Amygdala (tissue), 56 donors: ENCODE measurements around the gene PATZ1.
"Not testable (repeated sequence)": the region's sequence is repeated elsewhere in the genome, so short reads cannot be mapped to it uniquely, and the experiment has no call there.

Experiments
- DNase-seq, 56 donors: peaks; one replicate each; lab custom pipeline; 2025; lab: John Stamatoyannopoulos, UW

The PATZ1 gene

GRCh38 chr22:31321421-31321820 lies 24.7 kb downstream of the PATZ1 start:
- DNase-seq, result peak in 15 of 56 donors; percentile 12 to 48 (median 24)

DNA sequence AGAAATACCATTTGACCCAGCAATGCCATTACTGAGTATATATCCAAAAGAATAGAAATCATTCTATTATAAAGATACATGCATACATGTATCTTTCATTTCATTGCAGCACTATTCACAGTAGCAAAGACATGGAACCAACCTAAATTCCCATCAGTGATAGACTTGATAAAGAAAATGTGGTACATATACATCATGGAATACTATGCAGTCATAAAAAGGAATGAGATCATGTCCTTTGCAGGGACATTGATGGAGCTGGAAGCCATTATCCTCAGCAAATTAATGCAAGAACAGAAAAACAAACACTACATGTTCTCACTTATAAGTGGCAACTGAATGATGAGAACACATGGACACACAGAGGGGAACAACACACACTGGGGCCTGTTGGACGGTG lies 31.9 kb downstream of the PATZ1 start:
- not testable (repeated sequence) for DNase-seq

DNA sequence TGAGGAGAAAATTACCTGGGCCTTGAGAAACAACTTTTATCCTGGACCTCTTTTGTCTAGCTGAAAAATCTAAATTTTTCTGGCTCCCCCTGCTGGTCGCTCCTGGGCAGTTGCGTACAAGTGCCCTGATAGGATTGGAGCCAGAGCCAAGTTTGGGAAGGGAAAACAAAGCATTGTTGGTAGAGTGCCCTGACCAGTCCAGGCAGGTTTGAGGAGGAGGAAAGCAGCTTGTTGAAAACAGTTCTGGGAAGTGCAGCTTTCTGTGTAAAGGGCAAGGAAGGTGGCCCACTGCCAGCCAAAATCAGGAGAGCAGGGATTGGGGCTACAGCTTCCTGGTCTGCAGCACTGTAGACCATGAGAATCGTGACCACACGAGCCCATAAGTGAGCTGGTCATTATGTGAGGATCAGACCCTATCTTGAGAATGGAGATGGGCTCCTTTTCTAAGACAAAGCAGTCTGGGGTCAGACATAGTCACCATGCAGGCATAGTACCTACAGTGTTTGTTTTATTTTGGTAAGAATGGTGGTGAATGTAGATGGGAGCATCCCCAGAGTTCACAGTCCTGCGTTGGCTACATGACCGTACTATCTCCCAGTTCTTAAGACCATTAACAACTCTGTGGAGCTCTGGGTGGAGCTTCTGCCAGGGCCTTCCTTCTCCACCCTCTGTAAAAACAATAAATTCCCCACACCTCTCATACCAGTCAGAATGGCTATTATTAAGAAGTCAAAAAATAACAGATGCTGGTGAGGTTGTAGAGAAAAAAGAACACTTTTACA lies 32.6 kb downstream of the PATZ1 start:
- DNase-seq, result peak in 42 of 56 donors; percentile 8 to 84 (median 46)

DNA sequence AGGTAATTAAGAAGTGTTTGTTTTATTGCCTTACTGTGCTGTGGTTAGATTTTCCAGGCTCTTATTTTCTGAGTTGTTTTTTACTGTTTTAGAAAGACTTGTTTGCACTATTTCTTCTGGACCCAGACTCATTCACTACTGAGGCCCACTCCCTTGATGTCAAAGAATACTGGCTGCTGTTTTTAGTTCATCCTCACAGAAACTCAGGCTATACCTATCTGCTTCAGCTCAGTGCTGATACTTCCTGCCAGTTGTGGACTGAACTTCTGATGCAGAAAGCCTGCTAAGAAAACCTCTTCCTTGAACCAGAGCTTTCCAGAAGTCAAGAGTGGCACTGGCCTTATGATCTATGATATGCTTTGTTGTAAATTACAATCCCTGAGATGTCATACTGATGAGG lies 38.0 kb downstream of the PATZ1 start:
- DNase-seq, result no peak

- no peak for DNase-seq
These were observed 41.0 kb downstream of the PATZ1 start for GRCh38 chr22:31305194-31305593.

DNA sequence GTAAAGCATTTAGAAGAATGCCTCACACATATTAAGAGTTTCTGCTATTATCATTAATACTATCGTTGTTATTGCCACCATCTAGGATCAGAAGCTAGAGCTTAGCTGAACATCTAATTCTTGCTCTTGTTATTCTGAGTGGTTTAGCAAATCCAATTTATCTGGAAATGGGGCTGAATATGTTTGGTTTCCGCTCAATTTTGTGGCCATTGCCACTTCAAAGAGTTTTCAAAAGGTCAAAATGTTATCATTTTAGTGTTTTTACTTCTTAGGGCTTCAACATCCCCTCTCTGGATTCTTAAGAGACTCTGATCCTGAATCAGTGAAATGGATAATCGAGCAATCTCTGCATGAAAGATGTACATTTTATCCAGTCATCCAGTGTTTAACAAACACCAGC lies 43.6 kb downstream of the PATZ1 start:
- no peak for DNase-seq

- no peak for DNase-seq
These were observed 44.1 kb downstream of the PATZ1 start for GRCh38 chr22:31302006-31302405.

DNA sequence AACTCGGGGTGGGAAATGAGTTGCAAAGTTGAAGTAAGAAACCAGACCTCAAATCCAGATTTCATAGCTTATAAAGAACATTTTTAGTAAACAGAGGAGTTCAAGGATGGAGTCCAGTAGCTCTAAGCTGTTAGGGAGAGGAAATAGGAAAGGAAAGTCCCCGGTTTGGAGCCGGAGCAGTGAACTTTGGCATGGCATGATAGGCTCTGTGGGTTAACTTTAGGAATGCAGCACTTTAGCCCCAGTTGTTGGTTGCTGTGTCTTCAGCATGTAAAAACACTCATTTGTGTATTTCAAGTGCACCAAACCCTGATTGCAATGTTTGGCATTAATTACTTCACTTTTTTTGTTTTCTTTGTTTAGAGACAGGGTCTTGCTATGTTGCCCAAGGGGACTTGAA lies 45.2 kb downstream of the PATZ1 start:
- no peak for DNase-seq

DNA sequence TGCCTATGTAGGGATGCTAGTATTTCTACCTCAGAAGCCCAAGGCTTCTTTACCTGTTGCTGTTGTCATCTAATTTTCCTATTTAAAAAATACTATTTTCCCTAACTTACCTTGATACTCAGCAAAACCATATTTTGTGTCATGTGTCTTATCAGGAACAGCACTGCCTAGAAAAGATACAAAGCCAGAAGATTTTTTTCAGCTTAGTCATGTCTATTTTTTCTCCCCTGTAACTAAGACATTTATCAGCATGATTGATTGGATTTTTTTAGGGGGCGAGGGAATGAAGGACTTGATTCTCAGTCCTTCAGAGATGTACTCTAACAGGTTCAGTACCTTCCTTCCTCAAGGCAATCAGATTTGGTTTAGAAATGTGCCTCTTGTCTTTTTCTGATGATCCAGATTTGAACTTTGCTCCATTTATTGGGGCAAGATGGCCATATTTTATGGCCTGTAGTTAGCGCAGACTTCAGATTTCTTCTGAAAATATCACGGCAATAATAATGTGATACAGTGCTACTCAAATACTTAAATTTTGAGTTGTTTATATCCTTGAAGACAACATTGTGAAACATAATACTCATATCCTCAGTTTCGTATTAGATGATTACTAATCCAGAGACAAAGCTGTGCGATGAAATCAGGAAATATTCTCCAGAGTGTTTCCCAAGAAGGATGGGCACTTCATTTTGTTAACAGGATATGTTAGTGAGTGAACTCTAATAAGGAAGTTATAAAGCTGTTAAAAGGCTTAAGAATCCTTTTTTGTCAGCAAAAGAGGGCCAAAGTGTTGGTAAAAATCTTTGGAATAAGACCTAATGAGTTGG lies 50.1 kb downstream of the PATZ1 start:
- DNase-seq, result no peak

- no peak for DNase-seq
These were observed 50.8 kb downstream of the PATZ1 start for GRCh38 chr22:31295360-31295759.

DNA sequence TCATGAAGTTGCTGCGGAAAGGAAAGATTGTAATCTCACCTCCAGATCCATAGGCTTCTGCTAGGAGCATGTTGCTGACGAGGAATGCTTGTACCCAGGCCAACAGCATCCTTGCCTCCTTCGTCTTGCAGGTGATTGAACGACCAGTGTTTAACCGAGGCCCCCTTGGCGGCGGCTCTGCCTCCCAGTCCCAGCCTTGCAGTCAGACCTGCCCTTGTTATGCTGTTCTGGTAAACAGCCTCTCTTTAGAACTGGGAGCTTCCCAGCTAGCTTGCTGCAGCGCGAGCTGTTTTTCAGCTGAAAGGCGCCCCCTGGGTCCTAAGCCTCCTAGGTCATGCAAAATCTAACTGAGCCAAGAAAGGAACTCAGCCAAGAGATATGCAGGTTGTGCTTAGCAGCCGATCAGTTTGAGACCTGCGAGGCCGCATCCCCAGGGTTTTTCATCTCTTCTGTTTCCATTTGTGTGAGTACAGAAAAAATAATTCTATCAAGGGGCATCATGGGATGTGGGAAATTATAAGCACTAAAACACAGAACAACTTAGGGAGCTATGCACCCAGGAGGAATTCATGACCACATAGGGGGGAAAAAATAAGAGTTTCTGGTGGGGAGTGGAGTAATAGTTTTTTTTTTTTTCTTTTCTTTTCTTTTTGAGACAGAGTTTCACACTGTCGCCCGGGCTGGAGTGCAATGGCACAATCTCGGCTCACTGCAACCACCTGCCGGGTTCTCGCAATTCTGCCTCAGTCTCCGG lies 53.7 kb downstream of the PATZ1 start, which contains the start of gene PIK3IP1:
Gene PIK3IP1, minus strand, starts transcription at position 253 of the 754 bp plus-strand sequence. Its CDS starts 144 bp downstream, at position 109.
- peak in 55 of 56 donors; percentile 31 to 94 (median 84) for DNase-seq

- peak in 15 of 56 donors; percentile 14 to 71 (median 54) for DNase-seq
These were observed 54.5 kb downstream of the PATZ1 start for GRCh38 chr22:31291481-31292235.

GRCh38 chr22:31290494-31291471 lies 55.4 kb downstream of the PATZ1 start:
- DNase-seq, result peak; percentile 51 to 98 (median 90)

DNA sequence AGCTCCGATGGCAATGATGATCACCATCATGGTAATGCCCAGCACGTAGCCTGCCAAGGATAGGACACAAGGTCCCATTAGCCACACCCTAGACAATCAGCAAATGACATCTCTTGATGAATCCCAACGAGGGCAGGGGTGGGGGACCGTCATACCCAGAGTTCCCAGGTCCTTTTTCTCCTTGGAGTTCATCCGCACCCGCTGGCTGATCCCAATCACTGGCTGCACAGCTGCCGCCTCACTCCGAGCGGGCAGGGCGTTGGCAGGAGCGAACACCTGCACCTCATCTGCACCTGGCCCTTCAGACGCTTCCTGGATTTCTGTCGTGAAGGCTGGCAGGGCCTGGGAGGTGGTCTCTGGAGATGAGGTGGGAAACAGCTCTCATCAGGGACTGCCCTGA lies 56.8 kb downstream of the PATZ1 start:
- no peak for DNase-seq

- DNase-seq, result no peak
These were observed 57.5 kb downstream of the PATZ1 start for GRCh38 chr22:31288496-31289240.

DNA sequence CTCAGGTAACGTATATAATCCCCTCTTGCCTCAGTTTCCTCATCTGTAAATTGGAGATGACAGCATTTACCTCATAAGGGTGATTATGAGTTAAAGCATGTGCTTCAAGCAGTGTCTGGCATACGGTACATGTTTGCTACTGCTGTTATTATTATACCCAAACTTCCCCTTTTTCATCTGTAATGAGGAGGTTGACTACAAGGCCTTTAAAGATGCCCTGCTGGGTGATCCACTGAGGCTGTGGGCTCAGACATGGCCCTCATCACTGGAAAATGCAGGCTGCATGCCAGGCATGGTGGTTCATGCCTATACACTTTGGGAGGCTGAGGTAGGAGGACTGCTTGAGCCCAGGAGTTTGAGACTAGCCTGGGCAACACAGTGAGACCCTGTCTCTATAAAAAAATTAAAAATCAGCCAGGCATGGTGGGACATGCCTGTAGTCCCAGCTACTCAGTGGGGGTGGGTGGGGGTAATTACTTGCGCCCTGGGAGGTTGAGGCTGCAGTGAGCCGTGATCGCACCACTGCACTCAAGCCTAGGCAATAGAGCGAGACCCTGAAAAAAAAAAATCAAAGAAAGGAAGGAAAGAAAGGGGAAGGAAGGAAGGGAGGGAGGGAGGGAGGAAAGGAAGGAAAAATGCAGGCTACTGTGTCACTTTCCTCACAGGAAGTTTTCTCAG lies 58.2 kb downstream of the PATZ1 start:
- no peak for DNase-seq
